Stomach smooth muscle (tissue), 2 donors: Measurements from ENCODE around the gene PSIP1.
"Not testable (repeated sequence)": the region's sequence is repeated elsewhere in the genome, so short reads cannot be mapped to it uniquely, and the experiment has no call there.

ENCODE experiments used
- H3K27ac ChIP-seq: one replicate; pipeline ENCODE4 v1.7.0; 2013; ENCODE audit warnings: mild to moderate bottlenecking, low read length, inconsistent platforms
- H3K27me3 ChIP-seq, 2 donors: one replicate each; pipeline ENCODE4 v1.7.0; 2013; ENCODE audit warnings: low read length in 2 of 2; ENCODE audit not compliant: insufficient read depth in 2 of 2, control insufficient read depth in 1 of 2
- H3K36me3 ChIP-seq, 2 donors: one replicate each; pipeline ENCODE4 v1.7.0; 2013; ENCODE audit warnings: low read length in 2 of 2; ENCODE audit not compliant: control insufficient read depth in 2 of 2, insufficient read depth in 2 of 2
- H3K4me1 ChIP-seq: one replicate; pipeline ENCODE4 v1.7.0; 2013; ENCODE audit warnings: low read length; ENCODE audit not compliant: control insufficient read depth, insufficient read depth
- H3K4me3 ChIP-seq, 2 donors: one replicate each; pipeline ENCODE4 v1.7.0; 2013; ENCODE audit warnings: low read length in 2 of 2
- H3K9ac ChIP-seq, 2 donors: one replicate each; pipeline ENCODE4 v1.7.0; 2013; ENCODE audit warnings: low read length in 2 of 2, mild to moderate bottlenecking in 1 of 2
- H3K9me3 ChIP-seq, 2 donors: one replicate each; pipeline ENCODE4 v1.7.0; 2013; ENCODE audit warnings: low read length in 2 of 2; ENCODE audit not compliant: control insufficient read depth in 2 of 2
- donor health status: healthy.
- donor health status: Pancreatic carcinoma.

PSIP1 gene

DNA sequence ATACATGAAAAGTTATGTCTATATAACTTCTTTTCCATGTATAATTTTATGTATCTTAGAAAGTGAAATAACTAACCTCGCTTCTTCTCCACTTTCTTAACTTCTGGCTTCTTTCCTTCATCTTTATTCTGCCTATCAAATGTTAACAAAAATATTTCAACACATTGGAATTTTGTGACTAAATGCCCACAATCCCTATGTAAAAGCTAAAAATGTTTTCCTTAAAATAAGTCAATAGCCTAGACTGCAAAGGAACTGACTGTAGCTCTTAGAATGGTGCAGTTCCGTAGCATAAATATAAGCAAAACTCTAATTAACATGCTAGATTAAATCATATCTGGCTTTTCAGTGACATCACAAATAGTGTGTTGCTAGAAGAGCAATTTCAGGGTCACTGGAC lies 40.9 kb downstream of the PSIP1 start:
- no peak overlapping the region for H3K27ac ChIP-seq
- H3K27me3 ChIP-seq, result no peaks in the 10 kb centered on the region
- peaks cover 6 to 17% of the 10 kb centered on the region in 2 donors for H3K36me3 ChIP-seq
- no peak overlapping the region for H3K9ac ChIP-seq
- no peaks in the 10 kb centered on the region for H3K9me3 ChIP-seq
- H3K4me3 ChIP-seq, result no peak overlapping the region
- H3K4me1 ChIP-seq, result no peaks in the 10 kb centered on the region

DNA sequence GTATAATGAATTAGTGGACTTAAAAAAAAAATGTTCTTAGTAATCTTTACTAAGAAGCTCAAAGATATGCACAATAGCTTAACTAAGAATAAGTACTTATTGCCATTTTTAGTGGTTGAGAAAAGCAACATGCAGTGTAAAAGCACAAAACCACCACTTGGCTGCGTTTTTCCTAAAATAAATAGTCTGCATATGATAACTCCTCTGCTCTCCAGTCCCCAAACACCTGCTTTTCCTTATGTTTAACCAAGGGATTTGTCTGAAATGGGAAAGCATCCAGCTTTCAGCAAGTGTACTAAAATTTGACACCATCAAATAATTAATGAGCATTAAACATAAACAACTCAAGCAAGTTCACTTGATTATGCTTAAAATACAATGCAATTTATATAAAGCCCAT lies 41.4 kb downstream of the PSIP1 start:
- Histone ChIP-seq H3K27ac (no peak overlapping the region), H3K9me3 (no peaks in the 10 kb centered on the region), H3K4me1 (no peaks in the 10 kb centered on the region), H3K27me3 (no peaks in the 10 kb centered on the region), H3K36me3 (peaks cover 6 to 17% of the 10 kb centered on the region in 2 donors), H3K9ac (no peak overlapping the region), H3K4me3 (no peak overlapping the region)

DNA sequence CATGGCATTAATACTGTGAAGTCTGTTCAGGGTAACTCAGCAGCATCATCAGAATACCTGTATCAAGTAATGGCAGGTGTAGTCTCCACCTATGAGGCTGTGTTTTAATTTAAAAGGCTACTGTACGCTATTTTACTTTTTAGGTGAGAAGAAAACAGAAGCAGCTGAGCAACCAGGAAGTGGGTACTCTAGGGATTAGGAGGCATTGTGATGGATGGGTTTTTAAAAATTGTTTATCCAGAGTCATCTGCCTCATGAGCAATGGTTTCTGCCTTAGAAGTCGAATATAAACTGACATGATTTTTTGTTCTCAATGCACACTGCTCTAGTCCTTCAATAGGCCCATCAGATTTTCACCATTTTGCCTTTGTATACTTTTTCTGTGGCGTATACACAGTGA lies 42.6 kb downstream of the PSIP1 start:
- Histone ChIP-seq H3K27me3 (no peaks in the 10 kb centered on the region), H3K9me3 (no peaks in the 10 kb centered on the region), H3K4me3 (no peak overlapping the region), H3K27ac (no peak overlapping the region), H3K4me1 (no peaks in the 10 kb centered on the region), H3K36me3 (peaks cover 8 to 16% of the 10 kb centered on the region in 2 donors), H3K9ac (no peak overlapping the region)

DNA sequence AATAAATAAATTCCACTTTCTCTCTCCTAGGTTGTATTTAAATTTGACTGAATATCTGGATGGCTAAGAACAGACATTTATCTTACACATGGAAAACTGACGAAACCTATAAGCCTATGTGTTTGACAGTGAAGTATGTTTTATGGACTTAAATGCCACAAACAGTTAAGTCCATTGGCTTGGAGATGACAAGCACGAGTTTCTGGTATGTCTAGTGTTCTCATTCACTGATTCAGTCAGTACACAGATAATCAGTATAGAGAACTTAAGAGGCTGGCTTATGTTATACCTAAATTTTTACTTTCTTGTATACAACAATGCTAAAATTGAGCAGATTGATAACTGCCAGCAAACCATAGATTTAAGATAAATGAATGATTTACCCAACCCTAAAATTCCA lies 49.2 kb downstream of the PSIP1 start:
- no peaks in the 10 kb centered on the region for H3K27me3 ChIP-seq

DNA sequence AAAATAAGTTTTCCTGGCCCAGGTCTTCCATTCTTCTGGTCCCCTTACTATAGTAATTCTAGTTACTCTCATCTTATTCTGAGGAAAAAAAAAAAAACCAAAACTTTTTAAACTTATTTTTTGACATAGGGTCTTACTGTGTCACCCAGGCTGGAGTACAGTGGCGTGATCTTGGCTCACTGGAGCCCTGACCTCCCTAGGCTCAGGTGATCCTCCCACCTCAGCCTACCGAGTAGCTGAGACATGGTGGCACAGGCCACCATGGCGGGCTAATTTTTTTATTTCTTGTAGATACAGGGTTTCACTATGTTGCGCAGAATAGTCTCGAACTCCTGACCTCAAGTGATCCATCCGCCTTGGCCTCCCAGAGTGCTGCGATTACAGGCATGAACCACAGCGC lies 49.7 kb downstream of the PSIP1 start:
- Histone ChIP-seq H3K36me3 (peaks cover 9 to 28% of the 10 kb centered on the region in 2 donors), H3K27me3 (no peaks in the 10 kb centered on the region)

More for the DNA sequence above, 49.2 kb downstream of the PSIP1 start:
- Histone ChIP-seq H3K36me3 (peaks cover 9 to 30% of the 10 kb centered on the region in 2 donors), H3K9me3 (no peaks in the 10 kb centered on the region), H3K4me3 (no peak overlapping the region), H3K4me1 (no peaks in the 10 kb centered on the region), H3K27ac (no peak overlapping the region), H3K9ac (no peak overlapping the region)

DNA sequence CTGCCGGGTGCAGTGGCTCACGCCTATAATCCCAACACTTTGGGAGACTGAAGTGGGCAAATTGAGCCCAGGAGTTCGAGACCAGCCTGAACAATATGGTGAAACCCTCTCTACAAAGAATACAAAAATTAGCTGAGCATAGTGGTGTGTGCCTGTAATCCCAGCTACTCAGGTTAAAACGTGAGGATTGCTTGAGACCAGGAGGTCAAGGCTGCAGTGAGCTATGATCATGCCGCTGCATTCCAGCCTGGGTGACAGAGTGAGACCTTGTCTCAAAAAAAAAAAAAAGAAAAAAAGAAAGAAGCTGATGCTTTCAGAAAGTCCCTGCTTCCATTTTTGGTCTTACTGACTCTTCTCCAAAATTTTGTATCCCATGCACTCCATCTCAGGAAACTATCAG lies 56.8 kb downstream of the PSIP1 start:
- Histone ChIP-seq H3K9me3 (no peaks in the 10 kb centered on the region), H3K27me3 (no peaks in the 10 kb centered on the region), H3K27ac (no peak overlapping the region), H3K4me3 (no peak overlapping the region), H3K36me3 (peaks cover 15 to 21% of the 10 kb centered on the region in 2 donors), H3K9ac (no peak overlapping the region), H3K4me1 (no peaks in the 10 kb centered on the region)

More for the DNA sequence above, 49.7 kb downstream of the PSIP1 start:
- H3K9ac ChIP-seq, result no peak overlapping the region
- no peak overlapping the region for H3K27ac ChIP-seq
- no peaks in the 10 kb centered on the region for H3K4me1 ChIP-seq
- no peaks in the 10 kb centered on the region for H3K9me3 ChIP-seq
- no peak overlapping the region for H3K4me3 ChIP-seq

DNA sequence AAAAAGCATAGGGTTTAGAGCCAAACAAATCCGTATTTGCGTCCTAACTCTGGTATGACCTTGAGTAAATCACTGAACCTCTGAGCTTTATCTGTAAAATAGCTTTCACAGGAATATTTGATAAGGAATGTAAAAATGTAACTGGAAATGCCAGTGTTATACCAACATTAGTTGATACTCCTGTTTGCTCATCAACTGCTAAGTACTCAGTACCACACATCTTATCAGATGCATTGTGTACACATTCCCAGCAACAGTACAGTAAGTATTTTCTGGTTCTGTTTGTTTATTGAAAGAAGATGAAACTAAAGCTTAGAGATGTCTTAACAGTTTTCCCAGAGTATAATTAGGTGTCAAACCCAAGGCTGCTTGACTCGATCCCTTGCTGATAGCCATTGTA lies 66.6 kb downstream of the PSIP1 start:
- Histone ChIP-seq H3K4me3 (no peak overlapping the region), H3K9ac (no peak overlapping the region), H3K27ac (no peak overlapping the region), H3K9me3 (no peaks in the 10 kb centered on the region), H3K4me1 (no peaks in the 10 kb centered on the region), H3K36me3 (peaks cover 41 to 50% of the 10 kb centered on the region in 2 donors), H3K27me3 (no peaks in the 10 kb centered on the region)

DNA sequence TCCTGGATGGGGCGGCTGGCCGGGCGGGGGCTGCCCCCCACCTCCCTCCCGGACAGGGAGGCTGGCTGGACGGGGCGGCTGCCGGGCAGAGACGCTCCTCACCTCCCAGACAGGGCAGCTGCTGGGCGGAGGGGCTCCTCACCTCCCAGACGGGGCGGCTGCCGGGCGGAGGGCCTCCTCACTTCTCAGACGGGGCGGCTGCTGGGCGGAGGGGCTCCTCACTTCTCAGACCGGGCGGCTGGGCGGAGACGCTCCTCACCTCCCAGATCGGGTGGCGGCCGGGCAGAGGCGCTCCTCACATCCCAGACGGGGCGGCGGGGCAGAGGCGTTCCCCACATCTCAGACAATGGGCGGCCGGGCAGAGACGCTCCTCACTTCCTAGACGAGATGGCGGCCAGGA lies 68.5 kb downstream of the PSIP1 start:
- H3K9ac ChIP-seq, H3K4me3 ChIP-seq, H3K27me3 ChIP-seq, H3K4me1 ChIP-seq, H3K9me3 ChIP-seq, H3K27ac ChIP-seq: not testable (repeated sequence)
- H3K36me3 ChIP-seq, result peaks cover 30 to 34% of the 10 kb centered on the region in 2 donors

DNA sequence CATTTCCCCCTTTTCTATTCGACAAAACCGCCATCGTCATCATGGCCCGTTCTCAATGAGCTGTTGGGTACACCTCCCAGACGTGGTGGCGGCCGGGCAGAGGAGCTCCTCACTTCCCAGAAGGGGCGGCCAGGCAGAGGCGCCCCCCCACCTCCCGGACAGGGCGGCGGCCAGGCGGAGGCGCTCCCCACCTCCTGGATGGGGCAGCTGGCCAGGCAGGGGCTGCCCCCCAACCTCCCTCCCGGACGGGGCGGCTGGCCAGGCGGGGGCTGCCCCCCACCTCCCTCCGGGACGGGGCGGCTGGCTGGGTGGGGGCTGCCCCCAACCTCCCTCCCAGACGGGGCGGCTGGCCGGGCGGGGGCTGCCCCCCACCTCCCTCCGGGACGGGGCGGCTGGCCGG lies 68.9 kb downstream of the PSIP1 start:
- peaks cover 26 to 30% of the 10 kb centered on the region in 2 donors for H3K36me3 ChIP-seq
- not testable (repeated sequence) for H3K9ac ChIP-seq, H3K4me1 ChIP-seq, H3K4me3 ChIP-seq, H3K27me3 ChIP-seq, H3K27ac ChIP-seq, H3K9me3 ChIP-seq

DNA sequence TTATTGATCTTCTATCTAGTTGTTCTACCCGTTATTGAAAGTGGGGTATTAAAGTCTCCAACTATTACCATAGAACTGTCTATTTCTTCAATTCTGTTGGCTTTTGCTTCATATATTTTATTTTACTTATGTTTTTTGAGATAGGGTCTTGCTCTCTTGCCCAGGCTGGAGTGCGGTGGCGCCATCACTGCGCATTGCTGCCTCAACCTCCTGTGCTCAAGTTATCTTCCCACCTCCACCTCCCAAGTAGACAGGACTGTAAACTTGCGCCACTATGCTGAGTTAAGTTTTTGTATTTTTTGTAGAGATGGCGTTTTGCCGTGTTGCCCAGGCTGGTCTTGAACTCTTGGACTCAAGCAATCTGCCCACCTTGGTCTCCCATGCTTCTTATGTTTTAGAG lies 71.9 kb downstream of the PSIP1 start:
- Histone ChIP-seq H3K9ac (no peak overlapping the region), H3K9me3 (no peaks in the 10 kb centered on the region), H3K36me3 (peaks cover 5 to 11% of the 10 kb centered on the region in 2 donors), H3K4me3 (no peak overlapping the region), H3K27ac (no peak overlapping the region), H3K4me1 (no peaks in the 10 kb centered on the region), H3K27me3 (no peaks in the 10 kb centered on the region)

DNA sequence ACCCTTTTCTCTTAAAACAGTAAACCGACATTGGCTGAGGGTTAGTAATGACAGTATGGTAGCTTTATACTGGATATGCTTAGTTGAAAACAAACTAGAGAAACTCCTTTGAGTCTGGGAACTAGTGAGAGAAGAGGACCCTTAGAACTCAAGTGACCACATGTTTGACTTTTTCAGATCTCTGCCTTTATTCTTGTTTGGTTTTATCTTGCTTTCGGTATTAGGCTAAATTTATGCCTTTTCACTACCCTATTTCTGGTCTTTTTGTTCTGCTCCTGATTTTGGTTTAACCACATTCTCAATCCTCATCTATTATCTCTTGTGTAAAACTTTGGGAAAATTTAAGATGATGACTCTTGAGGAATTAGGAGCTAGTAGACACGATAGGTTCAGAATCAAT lies 77.1 kb downstream of the PSIP1 start:
- peaks cover 0 to 10% of the 10 kb centered on the region in 2 donors for H3K36me3 ChIP-seq

More for the DNA sequence above, 77.1 kb downstream of the PSIP1 start:
- no peak overlapping the region for H3K4me3 ChIP-seq
- no peaks in the 10 kb centered on the region for H3K9me3 ChIP-seq
- H3K4me1 ChIP-seq, result no peaks in the 10 kb centered on the region
- H3K27me3 ChIP-seq, result no peaks in the 10 kb centered on the region
- no peak overlapping the region for H3K27ac ChIP-seq
- no peak overlapping the region for H3K9ac ChIP-seq
